Esophagus (tissue), 2 donors: ENCODE results near the gene DGKE. TPM values are rescaled to one million over a fixed set of nuclear protein-coding genes. Genes with fewer than 3 reads are reported as not detected.

Source experiments
- H3K27ac ChIP-seq, 2 donors: one replicate each; pipeline ENCODE4 v1.5.1; 2013; ENCODE audit warnings: low read depth in 2 of 2, mild to moderate bottlenecking in 2 of 2, inconsistent platforms in 1 of 2, low read length in 1 of 2, moderate library complexity in 1 of 2
- H3K27me3 ChIP-seq, 2 donors: one replicate each; pipeline ENCODE4 v1.6.1; 2013; ENCODE audit warnings: low read length in 2 of 2, control low read depth in 1 of 2, mild to moderate bottlenecking in 1 of 2; ENCODE audit not compliant: insufficient read depth in 2 of 2, control insufficient read depth in 1 of 2
- H3K36me3 ChIP-seq, 2 donors: one replicate each; pipeline ENCODE4 v1.6.1; 2013; ENCODE audit warnings: low read length in 1 of 2; ENCODE audit not compliant: control insufficient read depth in 2 of 2, insufficient read depth in 2 of 2
- H3K4me1 ChIP-seq, 2 donors: one replicate each; pipeline ENCODE4 v1.6.1; 2013; ENCODE audit warnings: low read length in 1 of 2; ENCODE audit not compliant: control insufficient read depth in 2 of 2, insufficient read depth in 2 of 2
- H3K4me3 ChIP-seq, 2 donors: one replicate each; pipeline ENCODE4 v1.5.1; 2013; ENCODE audit warnings: low read length in 2 of 2, mild to moderate bottlenecking in 2 of 2, low read depth in 1 of 2, moderate library complexity in 1 of 2
- H3K9me3 ChIP-seq, 2 donors: one replicate each; pipeline ENCODE4 v1.6.1; 2013; ENCODE audit warnings: mild to moderate bottlenecking in 2 of 2, low read depth in 1 of 2, low read length in 1 of 2, moderate library complexity in 1 of 2; ENCODE audit not compliant: control insufficient read depth in 2 of 2, insufficient read depth in 1 of 2
- WGBS, 2 donors: extraction: QIAGEN DNeasy Blood & Tissue Kit; methylation state at CpG; one replicate each; pipeline ENCODE4 v1.1.7; 2013; 5-methylcytosine and 5-hydroxymethylcytosine counted together
- polyA plus RNA-seq, 2 donors: library from polyadenylated mRNA; stranded (reverse); fragments of 200-250 nt; gene quantifications; one replicate each; pipeline ENCODE4 v1.2.3, GENCODE V29; 2013
- donor health status: healthy with polysubstance abuse.
- donor health status: Bipolar disorder and iron deficiency.

The DGKE gene
- polyA plus RNA-seq, 2 donors, result 1.3 to 1.6 TPM

- H3K27me3 ChIP-seq, result no peaks in the 10 kb centered on the region
- WGBS, 2 donors, result 0% methylated on average over 44 to 58 of the region's 58 CpGs
- H3K4me1 ChIP-seq, result peaks cover 0 to 8% of the 10 kb centered on the region in 2 donors
- H3K36me3 ChIP-seq, result peaks cover 0 to 2% of the 10 kb centered on the region in 2 donors
- peak within 1 kb of the TSS; percentile 95 to 98 for H3K4me3 ChIP-seq
- H3K9me3 ChIP-seq, result no peaks in the 10 kb centered on the region
- H3K27ac ChIP-seq, result peak within 1 kb of the TSS; percentile 90 to 94
Observed at GRCh38 chr17:56913867-56914580, 80.1 kb downstream of the DGKE start, which contains the start of gene TRIM25. Gene TRIM25 (minus strand): TSS chr17:56914049. CDS start chr17:56913988, 61 bp downstream.

GRCh38 chr17:56914581-56915273 is 80.8 kb downstream of the DGKE start:
- no peaks in the 10 kb centered on the region for H3K27me3 ChIP-seq
- peaks cover 0 to 8% of the 10 kb centered on the region in 2 donors for H3K4me1 ChIP-seq
- H3K36me3 ChIP-seq, result peaks cover 0 to 2% of the 10 kb centered on the region in 2 donors
- H3K4me3 ChIP-seq, result peak overlapping the region; percentile 95 to 98
- H3K9me3 ChIP-seq, result no peaks in the 10 kb centered on the region
- WGBS, 2 donors, result 5 to 7% methylated on average over 14 of the region's 14 CpGs
- H3K27ac ChIP-seq, result peak overlapping the region; percentile 90 to 94

GRCh38 chr17:56917559-56918296 is 83.8 kb downstream of the DGKE start:
- WGBS, 2 donors, result 82 to 93% methylated on average over 4 of the region's 4 CpGs
- no peaks in the 10 kb centered on the region for H3K27me3 ChIP-seq
- no peak overlapping the region for H3K4me3 ChIP-seq
- no peaks in the 10 kb centered on the region for H3K36me3 ChIP-seq
- H3K9me3 ChIP-seq, result no peaks in the 10 kb centered on the region
- H3K4me1 ChIP-seq, result no peaks in the 10 kb centered on the region
- no peak overlapping the region for H3K27ac ChIP-seq

- Histone ChIP-seq H3K4me1 (no peaks in the 10 kb centered on the region), H3K4me3 (no peak overlapping the region), H3K27me3 (no peaks in the 10 kb centered on the region), H3K27ac (no peak overlapping the region), H3K9me3 (no peaks in the 10 kb centered on the region), H3K36me3 (no peaks in the 10 kb centered on the region)
- 60 to 68% methylated on average over 3 of the region's 3 CpGs for WGBS, 2 donors
Observed at GRCh38 chr17:56918916-56919315, 85.0 kb downstream of the DGKE start.

Other genes starting within 250 kb of the DGKE start
- gene NOG, start 240.5 kb upstream of the DGKE start, polyA plus RNA-seq, result under 1 TPM; 0.06 to 0.24 TPM
- 1 to 10 TPM in 1 of 2 donors, under 1 TPM in 1; 0.44 to 2.1 TPM for gene C17orf67, start 231 bp upstream of the DGKE start, polyA plus RNA-seq
- gene TRIM25, start 79.9 kb downstream of the DGKE start, polyA plus RNA-seq, result 10 to 100 TPM; 15.9 to 18.2 TPM
- 1 to 10 TPM; 8.8 to 9.4 TPM for gene COIL, start 126.9 kb downstream of the DGKE start, polyA plus RNA-seq
- 10 to 100 TPM; 51.1 to 98.3 TPM for gene SCPEP1, start 144.0 kb downstream of the DGKE start, polyA plus RNA-seq